22Rv1 (cell line): ENCODE data around the gene GPR65.

Experiments used
- CTCF ChIP-seq: fragments of 450-650 bp; IDR thresholded peaks from 2 replicates; pipeline ENCODE4 v1.5.1; 2017; ENCODE audit warnings: mild to moderate bottlenecking
- ZFX ChIP-seq: fragments of 450-650 bp; IDR thresholded peaks from 2 replicates; pipeline ENCODE4 v1.6.1; 2017; ENCODE audit warnings: antibody characterized with exemption, borderline replicate concordance

- TF ChIP-seq CTCF (no peak), ZFX (no peak)
Measured at GRCh38 chr14:88017535-88017934, 12.6 kb downstream of the GPR65 start.
